A549 (cell line): ENCODE data around the gene ZNF92. TPM values are rescaled to one million over a fixed set of nuclear protein-coding genes. Genes with fewer than 3 reads are reported as not detected.
A peak's percentile ranks its signal among the peaks of the same experiment; 100 is the strongest.

Experiments used
- ATAC-seq, 2 experiments: fragments of 200-7000 bp in 1 of 2; fragments of >200 bp in 1 of 2; cut with Nextera tagmentation in 1 of 2; cut with Tn5 transposase in 1 of 2; 3 replicates each; pipeline versions ENCODE4 v1.8.0 to v1.9.1; 2018 to 2020; ENCODE audit warnings: mild to moderate bottlenecking in 1 of 2, moderate library complexity in 1 of 2
- CTCF ChIA-PET: fragments of 300-600 bp; sonication (Branson Sonifier 250); formaldehyde crosslinking; extraction: SDS; loops from one replicate; lab custom pipeline; 2021; ENCODE audit warnings: antibody characterized with exemption, inconsistent platforms; lab: Yijun Ruan, JAX
- POLR2A ChIA-PET: fragments of 350-600 bp; formaldehyde crosslinking; extraction: SDS; loops from one replicate; lab custom pipeline; 2021; ENCODE audit warnings: antibody characterized with exemption, inconsistent platforms; lab: Yijun Ruan, JAX
- DNase-seq, 2 experiments: peaks; one replicate each; pipeline versions ENCODE4 v3.0.0 to v3.0.0-alpha.2; 2011 to 2016; ENCODE audit warnings: low read depth in 1 of 2, low spot score in 1 of 2
- FAIRE-seq: peaks from 2 replicates; lab custom pipeline; 2011; peaks lifted over from hg19 to GRCh38; lab: Jason Lieb, UNC
- H3K27ac ChIP-seq, 2 experiments: fragments of >200 bp; sonication (Bioruptor Twin); formaldehyde crosslinking; 3 replicates each; pipeline ENCODE4 v1.5.1; 2016 to 2017
- H3K4me1 ChIP-seq: fragments of >200 bp; sonication (Bioruptor Twin); formaldehyde crosslinking; 3 replicates; pipeline ENCODE4 v1.6.1; 2016
- H3K4me2 ChIP-seq: fragments of >200 bp; sonication (Bioruptor Twin); formaldehyde crosslinking; 3 replicates; pipeline ENCODE4 v1.6.1; 2016
- H3K4me3 ChIP-seq: fragments of >200 bp; sonication (Bioruptor Twin); formaldehyde crosslinking; 3 replicates; pipeline ENCODE4 v1.5.1; 2016
- H3K9me3 ChIP-seq: fragments of >200 bp; sonication (Bioruptor Twin); formaldehyde crosslinking; 3 replicates; pipeline ENCODE4 v1.6.1; 2016
- ATOH8 ChIP-seq: fragments of 250-450 bp; sonication (Bioruptor Pico); IDR thresholded peaks from 2 replicates; pipeline ENCODE4 v1.5.0; 2020; ENCODE audit warnings: low read depth, mild to moderate bottlenecking, moderate library complexity
- CBX2 ChIP-seq: fragments of 200-600 bp; sonication (generic); IDR thresholded peaks from 2 replicates; pipeline ENCODE4 v1.6.1; 2016; ENCODE audit warnings: low read depth, mild to moderate bottlenecking, borderline replicate concordance
- CHD4 ChIP-seq: fragments of 200-600 bp; sonication (generic); IDR thresholded peaks from 2 replicates; pipeline ENCODE4 v1.6.1; 2016; ENCODE audit warnings: antibody characterized with exemption, mild to moderate bottlenecking, borderline replicate concordance
- CTCF ChIP-seq: fragments of >200 bp; sonication (Bioruptor Twin); formaldehyde crosslinking; IDR thresholded peaks from 3 replicates; pipeline ENCODE4 v1.5.1; 2016
- EHF ChIP-seq: fragments of 250-450 bp; sonication (Bioruptor Pico); IDR thresholded peaks from 2 replicates; pipeline ENCODE4 v1.5.0; 2020; ENCODE audit warnings: mild to moderate bottlenecking
- GATA3 ChIP-seq: IDR thresholded peaks from 2 replicates; pipeline ENCODE4 v1.6.1; 2012; ENCODE audit warnings: borderline replicate concordance
- HEYL ChIP-seq: fragments of 250-450 bp; sonication (Bioruptor Pico); IDR thresholded peaks from 2 replicates; pipeline ENCODE4 v1.8.0; 2021; ENCODE audit warnings: mild to moderate bottlenecking, moderate library complexity
- HOXA7 ChIP-seq: fragments of 250-450 bp; sonication (Bioruptor Pico); IDR thresholded peaks from 2 replicates; pipeline ENCODE4 v1.5.0; 2020; ENCODE audit warnings: mild to moderate bottlenecking, moderate library complexity
- HOXB13 ChIP-seq: fragments of 250-450 bp; sonication (Bioruptor Pico); IDR thresholded peaks from 2 replicates; pipeline ENCODE4 v1.5.0; 2020; ENCODE audit warnings: low read depth, mild to moderate bottlenecking, moderate library complexity
- JUN ChIP-seq, 2 experiments: fragments of >200 bp; sonication (Bioruptor Twin); formaldehyde crosslinking; IDR thresholded peaks; 2 replicates in 1 of 2; 3 replicates in 1 of 2; pipeline ENCODE4 v1.6.1; 2016 to 2017
- KDM1A ChIP-seq: fragments of 200-600 bp; sonication (generic); IDR thresholded peaks from 2 replicates; pipeline ENCODE4 v1.6.1; 2016; ENCODE audit warnings: low read depth, mild to moderate bottlenecking
- KDM5A ChIP-seq: fragments of 200-600 bp; sonication (generic); IDR thresholded peaks from 2 replicates; pipeline ENCODE4 v1.6.1; 2016; ENCODE audit warnings: antibody characterized with exemption, mild to moderate bottlenecking
- MAX ChIP-seq: IDR thresholded peaks from 2 replicates; pipeline ENCODE4 v1.6.1; 2012
- NPAS2 ChIP-seq: fragments of 250-450 bp; sonication (Bioruptor Pico); IDR thresholded peaks from 2 replicates; pipeline ENCODE4 v1.8.0; 2022; ENCODE audit warnings: mild to moderate bottlenecking, moderate library complexity, borderline replicate concordance
- PHF8 ChIP-seq: fragments of 200-600 bp; sonication (generic); IDR thresholded peaks from 2 replicates; pipeline ENCODE4 v1.6.1; 2016; ENCODE audit warnings: low read depth, mild to moderate bottlenecking, antibody characterized with exemption, moderate library complexity, borderline replicate concordance
- RARB ChIP-seq: fragments of 250-450 bp; sonication (Bioruptor Pico); IDR thresholded peaks from 2 replicates; pipeline ENCODE4 v1.8.0; 2021; ENCODE audit warnings: mild to moderate bottlenecking, moderate library complexity
- RCOR1 ChIP-seq: fragments of 150-350 bp; IDR thresholded peaks from 2 replicates; pipeline ENCODE4 v1.6.1; 2014; ENCODE audit warnings: antibody characterized with exemption, low read length, low read depth
- RFX5 ChIP-seq: fragments of 450-650 bp; IDR thresholded peaks from 2 replicates; pipeline ENCODE4 v1.7.1; 2014; ENCODE audit warnings: antibody characterized with exemption, mild to moderate bottlenecking, moderate library complexity
- TFCP2L1 ChIP-seq: fragments of 250-450 bp; sonication (Bioruptor Pico); IDR thresholded peaks from 2 replicates; pipeline ENCODE4 v1.5.0; 2021; ENCODE audit warnings: mild to moderate bottlenecking
- TP53 ChIP-seq: fragments of 250-450 bp; sonication (Bioruptor Pico); IDR thresholded peaks from 2 replicates; pipeline ENCODE4 v1.5.0; 2021; ENCODE audit warnings: mild to moderate bottlenecking, moderate library complexity
- ZC3H11A ChIP-seq: fragments of 450-650 bp; IDR thresholded peaks from 2 replicates; pipeline ENCODE4 v1.6.1; 2014; ENCODE audit warnings: antibody characterized with exemption, mild to moderate bottlenecking
- ZNF302 ChIP-seq: fragments of 250-450 bp; sonication (Bioruptor Pico); IDR thresholded peaks from 2 replicates; pipeline ENCODE4 v1.9.0; 2021; ENCODE audit warnings: inconsistent platforms, mild to moderate bottlenecking, moderate library complexity
- ZSCAN20 ChIP-seq: fragments of 250-450 bp; sonication (Bioruptor Pico); IDR thresholded peaks from 2 replicates; pipeline ENCODE4 v1.8.0; 2022; ENCODE audit warnings: mild to moderate bottlenecking, moderate library complexity
- WGBS: methylation state at CpG from one replicate; pipeline ENCODE4 v1.1.6; 2017; ENCODE audit errors: missing lambda C conversion rate; 5-methylcytosine and 5-hydroxymethylcytosine counted together
- polyA plus RNA-seq, 4 experiments: library from polyadenylated mRNA; depleted of rRNA in 3 of 4; stranded (reverse); fragments of >200 nt; fragmentation: RNase III in 1 of 4; extraction: RNeasy Plus Mini Kit Qiagen cat#74134 plus additional on column Dnase treatment in 1 of 4; gene quantifications; 2 replicates in 3 of 4; 3 replicates in 1 of 4; pipeline ENCODE4 v1.2.3, GENCODE V29; 2011 to 2017
- TF ChIP-seq, protein P1 (sequence below): IDR thresholded peaks from 2 replicates; pipeline ENCODE4 v1.6.1; 2012; ENCODE audit warnings: low read depth, borderline replicate concordance

ZNF92 gene
- polyA plus RNA-seq, 2 of the 4 experiments (the other 2 are of a cell fraction), result 6.9 to 7.7 TPM

DNA sequence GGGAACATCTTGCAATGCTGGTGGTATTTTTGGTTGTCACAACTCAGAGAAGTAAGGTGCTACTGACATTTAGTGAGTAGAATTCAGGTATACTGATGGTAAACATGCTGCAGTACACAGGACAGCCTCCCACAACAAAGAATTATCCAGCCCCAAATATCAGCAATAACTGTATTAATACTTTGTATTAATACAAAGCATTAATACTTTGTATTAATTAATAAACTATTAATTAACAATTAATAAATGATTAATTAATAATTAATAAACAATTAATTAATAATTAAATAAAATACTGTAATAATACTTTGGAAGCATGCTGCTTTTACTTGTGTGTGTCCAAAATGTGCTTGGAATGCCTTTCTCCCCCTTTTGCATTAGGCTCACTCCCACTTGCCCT lies 62.5 kb downstream of the ZNF92 start:
- no peak overlapping the region for H3K4me2 ChIP-seq
- TF ChIP-seq ZSCAN20 (CRISPR knock-in tag) (no peak), JUN (IDR thresholded peaks at IDR 0.05) (no peak), ATOH8 (CRISPR knock-in tag) (no peak), CTCF (no peak), HOXA7 (CRISPR knock-in tag) (no peak), NPAS2 (CRISPR knock-in tag) (no peak), KDM1A (no peak), HOXB13 (CRISPR knock-in tag) (no peak), ZC3H11A (no peak), CHD4 (no peak)
- TF ChIP-seq, all 56 proteins: peak for 0
- FAIRE-seq (no peak), ATAC-seq (no peak), DNase-seq (no peak)
- Histone ChIP-seq H3K27ac (no peak overlapping the region), H3K9me3 (no peaks in the 10 kb centered on the region), H3K4me1 (no peaks in the 10 kb centered on the region), H3K4me3 (no peak overlapping the region)
- ChIA-PET POLR2A (no interaction called here), CTCF (no interaction called here)

DNA sequence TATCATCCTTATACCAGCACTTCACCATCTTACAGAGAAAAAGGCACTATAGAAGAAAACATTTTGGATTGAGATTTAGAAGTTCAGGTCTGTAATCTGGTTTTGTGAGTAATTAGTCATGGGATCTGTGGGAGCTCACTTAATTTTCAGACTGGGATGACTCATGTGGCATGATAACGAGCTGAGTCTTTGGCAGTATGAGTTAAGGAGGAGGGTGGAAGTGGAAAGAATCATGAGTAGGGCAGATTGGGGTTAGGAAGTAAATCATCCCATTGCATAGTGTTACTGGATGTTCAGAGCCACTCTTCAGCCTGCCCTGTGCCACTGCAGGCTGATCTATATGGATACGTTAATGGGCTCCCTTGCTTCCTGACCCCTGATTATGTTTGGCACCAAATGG lies 64.9 kb downstream of the ZNF92 start:
- 5% methylated on average over 2 of the region's 2 CpGs for WGBS
- no peak for ATAC-seq
- ChIA-PET POLR2A (no interaction called here), CTCF (interaction anchor here (1.3 kb wide), 1 partner anchor 130 kb away, joined by 3 read pairs; no protein-coding TSS in a partner anchor)
- Histone ChIP-seq H3K4me3 (no peak overlapping the region), H3K9me3 (no peaks in the 10 kb centered on the region), H3K4me2 (no peak overlapping the region), H3K4me1 (no peaks in the 10 kb centered on the region), H3K27ac (no peak overlapping the region)
- TF ChIP-seq KDM5A (no peak), ZNF302 (CRISPR knock-in tag) (no peak), RCOR1 (no peak), GATA3 (no peak), CBX2 (no peak), HEYL (no peak), NPAS2 (CRISPR knock-in tag) (no peak), MAX (no peak), TFCP2L1 (CRISPR knock-in tag) (no peak), RARB (CRISPR knock-in tag) (no peak), HOXA7 (CRISPR knock-in tag) (no peak), RFX5 (no peak), TP53 (CRISPR knock-in tag) (no peak)
- no peak for FAIRE-seq
- DNase-seq, result no peak

DNA sequence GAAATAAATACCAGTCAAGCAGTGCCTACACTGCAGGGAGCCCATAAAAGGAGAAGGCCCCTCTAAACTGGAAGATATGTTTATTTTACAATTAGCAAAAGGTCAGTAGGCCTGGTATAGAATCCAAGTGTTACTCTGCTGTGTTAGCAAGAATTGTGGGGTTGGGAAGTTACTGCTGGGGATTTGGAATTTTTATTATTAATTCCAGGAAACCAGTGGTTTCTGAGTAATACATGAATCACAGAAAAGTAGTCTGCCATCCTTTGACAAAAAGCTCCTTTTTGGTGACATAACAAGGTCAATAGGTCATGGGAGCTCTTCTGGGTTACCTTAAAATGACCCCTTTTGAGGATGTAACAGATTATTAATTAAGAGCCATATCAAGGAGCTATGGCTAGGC lies 67.4 kb downstream of the ZNF92 start:
- Histone ChIP-seq H3K4me2 (no peak overlapping the region), H3K9me3 (0 out of 3 replicates have a peak, but pooled peaks cover 2% of the 10 kb centered on the region), H3K4me3 (no peak overlapping the region), H3K27ac (no peak overlapping the region), H3K4me1 (no peaks in the 10 kb centered on the region)
- ChIA-PET CTCF (interaction anchor here (0.6 kb wide), 1 partner anchor 602 kb away, joined by 3 read pairs; no protein-coding TSS in a partner anchor), POLR2A (interaction anchor here (1.8 kb wide), 1 partner anchor 67 kb away, joined by 5 read pairs; the partner anchor contains the start of gene ZNF92)
- DNase-seq (peak in 1 of 2 experiments; percentile 3), FAIRE-seq (no peak), ATAC-seq (no peak)
- TF ChIP-seq, protein P1, sequence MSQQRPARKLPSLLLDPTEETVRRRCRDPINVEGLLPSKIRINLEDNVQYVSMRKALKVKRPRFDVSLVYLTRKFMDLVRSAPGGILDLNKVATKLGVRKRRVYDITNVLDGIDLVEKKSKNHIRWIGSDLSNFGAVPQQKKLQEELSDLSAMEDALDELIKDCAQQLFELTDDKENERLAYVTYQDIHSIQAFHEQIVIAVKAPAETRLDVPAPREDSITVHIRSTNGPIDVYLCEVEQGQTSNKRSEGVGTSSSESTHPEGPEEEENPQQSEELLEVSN, result no peak
- TF ChIP-seq EHF (CRISPR knock-in tag) (no peak), PHF8 (no peak), HEYL (no peak), TFCP2L1 (CRISPR knock-in tag) (no peak)
